Stimulated activated CD4-positive, alpha-beta T cell treated with anti-CD3 and anti-CD28 coated beads, Interleukin-12 subunit alpha, Interleukin-12 subunit beta, amount 100 ng/mL, for 48 hours (primary cell): ENCODE data around the gene METRNL.
"Not testable (repeated sequence)": the region's sequence is repeated elsewhere in the genome, so short reads cannot be mapped to it uniquely, and the experiment has no call there.

ENCODE experiments used
- DNase-seq, 3 donors: peaks; one replicate each; pipeline ENCODE4 v3.0.0-alpha.2; 2020; ENCODE audit warnings: low read depth in 2 of 3, low spot score in 1 of 3

METRNL gene

GRCh38 chr17:83118071-83118841 is 38.8 kb downstream of the METRNL start:
- no peak for DNase-seq

- no peak for DNase-seq
These were observed 40.8 kb downstream of the METRNL start for GRCh38 chr17:83119987-83120864.

GRCh38 chr17:83121473-83121872 is 42.1 kb downstream of the METRNL start:
- not testable (repeated sequence) for DNase-seq

DNA sequence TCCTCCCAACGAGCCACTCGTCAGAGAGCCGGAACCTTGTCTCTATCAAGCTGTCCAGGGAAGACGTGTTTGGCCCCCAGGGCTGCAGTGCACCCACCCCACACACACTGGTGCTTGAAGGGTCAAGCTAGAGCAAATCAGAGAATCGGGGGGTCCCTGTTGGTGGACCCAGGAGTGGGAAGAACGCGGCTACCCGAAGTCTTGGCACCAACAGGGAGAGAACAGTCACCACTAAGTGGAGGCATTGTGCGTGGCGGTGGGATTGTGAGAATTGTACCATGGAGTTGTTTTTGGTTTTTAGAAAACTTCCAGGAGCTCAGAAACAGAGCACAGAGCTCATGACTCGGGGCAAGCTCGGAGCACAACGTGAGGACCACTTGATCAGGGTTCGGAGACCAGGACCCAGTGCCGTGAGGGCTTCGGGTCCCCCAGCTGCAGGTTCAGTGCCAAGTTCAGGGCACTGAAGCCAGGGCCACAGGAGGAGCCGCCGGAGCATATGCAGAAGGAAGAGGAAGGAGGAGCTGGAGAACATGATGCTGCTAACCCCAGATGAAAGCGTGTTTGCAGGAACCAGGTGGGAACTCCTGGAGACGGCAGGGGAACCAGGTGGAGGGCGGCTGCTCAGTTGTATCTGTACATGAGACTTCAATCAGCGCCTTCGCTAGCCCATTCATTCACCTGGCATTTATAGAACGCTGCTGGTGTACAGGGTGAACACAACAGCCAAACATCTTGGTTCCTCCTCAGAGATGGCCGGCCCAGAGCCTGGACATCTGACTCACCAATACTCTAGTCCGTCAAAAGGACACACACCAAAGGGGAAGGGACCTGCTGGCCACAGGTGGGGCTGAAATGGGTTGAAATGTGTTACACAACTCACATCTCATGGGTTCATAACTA is 42.8 kb downstream of the METRNL start:
- DNase-seq = no peak

DNA sequence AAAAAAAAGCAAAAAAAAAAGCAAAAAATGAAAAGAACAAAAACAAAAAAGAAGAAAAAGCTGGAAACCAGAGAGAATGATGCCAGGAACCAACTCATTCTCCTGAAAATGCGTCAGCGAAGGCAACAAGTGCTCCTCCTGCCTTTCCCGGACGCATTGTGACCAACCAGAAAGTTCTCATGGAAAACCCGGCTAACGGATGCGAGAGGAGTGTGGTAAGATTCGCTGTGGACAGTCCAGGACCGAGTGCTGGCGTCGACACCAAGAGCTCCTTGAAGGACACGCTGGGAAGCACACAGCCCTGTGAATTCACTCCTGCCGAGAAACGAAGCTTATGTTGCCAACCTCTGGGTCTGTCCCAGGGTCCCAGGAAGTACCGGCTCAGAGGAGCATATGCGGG is 43.4 kb downstream of the METRNL start:
- DNase-seq = no peak

DNA sequence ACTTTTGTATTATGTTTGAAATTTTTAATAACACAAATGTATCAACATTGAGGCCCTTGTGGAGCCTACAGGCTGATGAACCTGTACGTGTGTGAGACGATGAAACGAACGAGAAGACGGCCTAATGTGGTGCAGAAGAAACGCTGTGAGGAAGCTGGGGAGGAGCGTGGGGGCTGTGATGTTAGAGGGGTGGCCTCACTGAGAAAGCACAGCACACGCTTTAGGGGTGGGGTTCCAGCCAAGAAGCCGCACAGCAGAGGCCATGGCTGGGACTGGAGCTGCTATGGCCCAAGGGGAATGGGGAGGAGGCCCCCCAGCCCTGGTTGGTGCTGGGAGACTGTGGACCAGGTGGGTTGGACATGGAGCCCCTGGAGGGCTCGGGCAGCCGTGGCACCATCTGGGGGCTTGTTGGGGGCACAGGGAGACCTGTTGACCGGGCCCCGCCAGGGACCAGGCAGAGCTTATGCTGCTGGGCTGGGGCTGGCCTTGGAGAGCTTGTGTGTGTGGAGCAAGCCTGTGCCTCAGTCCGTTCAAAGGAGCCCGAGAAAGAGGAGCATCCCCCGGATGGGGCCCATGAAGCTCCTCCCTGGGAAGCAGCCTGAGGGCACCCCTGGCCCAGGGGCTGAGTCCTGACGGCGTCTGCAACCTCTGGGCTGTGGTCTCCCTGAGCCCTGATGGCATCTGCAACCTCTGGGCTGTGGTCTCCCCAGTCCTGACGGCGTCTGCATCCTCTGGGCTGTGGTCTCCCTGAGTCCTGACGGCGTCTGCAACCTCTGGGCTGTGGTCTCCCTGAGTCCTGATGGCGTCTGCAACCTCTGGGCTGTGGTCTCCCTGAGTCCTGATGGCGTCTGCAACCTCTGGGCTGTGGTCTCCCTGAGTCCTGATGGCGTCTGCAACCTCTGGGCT is 44.7 kb downstream of the METRNL start:
- no peak for DNase-seq

DNA sequence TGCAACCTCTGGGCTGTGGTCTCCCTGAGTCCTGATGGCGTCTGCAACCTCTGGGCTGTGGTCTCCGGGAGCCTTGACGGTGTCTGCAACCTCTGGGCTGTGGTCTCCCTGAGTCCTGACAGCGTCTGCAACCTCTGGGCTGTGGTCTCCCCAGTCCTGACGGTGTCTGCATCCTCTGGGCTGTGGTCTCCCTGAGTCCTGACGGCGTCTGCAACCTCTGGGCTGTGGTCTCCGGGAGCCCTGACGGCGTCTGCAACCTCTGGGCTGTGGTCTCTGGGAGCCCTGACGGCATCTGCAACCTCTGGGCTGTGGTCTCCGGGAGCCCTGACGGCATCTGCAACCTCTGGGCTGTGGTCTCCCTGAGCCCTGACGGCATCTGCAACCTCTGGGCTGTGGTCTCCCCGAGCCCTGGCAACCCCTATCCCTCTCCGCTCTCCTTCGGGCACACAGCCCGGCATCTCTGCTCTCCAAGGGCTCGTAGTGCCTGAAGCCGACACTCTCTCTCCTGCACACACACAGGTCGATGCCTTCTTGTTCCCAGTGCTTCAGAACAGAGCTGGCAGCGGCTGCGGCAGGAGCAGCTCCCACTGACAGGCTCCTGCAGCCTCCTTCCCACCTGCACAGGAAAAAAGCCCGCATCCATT is 45.6 kb downstream of the METRNL start:
- no peak for DNase-seq

GRCh38 chr17:83125515-83126274 is 46.3 kb downstream of the METRNL start:
- no peak for DNase-seq

- DNase-seq = no peak
These were observed 46.9 kb downstream of the METRNL start for GRCh38 chr17:83126275-83126811.

- DNase-seq = no peak
These were observed 48.2 kb downstream of the METRNL start for GRCh38 chr17:83127431-83128160.

GRCh38 chr17:83128306-83129240 is 49.2 kb downstream of the METRNL start:
- DNase-seq = no peak

GRCh38 chr17:83129676-83130075 is 50.3 kb downstream of the METRNL start:
- DNase-seq = no peak

DNA sequence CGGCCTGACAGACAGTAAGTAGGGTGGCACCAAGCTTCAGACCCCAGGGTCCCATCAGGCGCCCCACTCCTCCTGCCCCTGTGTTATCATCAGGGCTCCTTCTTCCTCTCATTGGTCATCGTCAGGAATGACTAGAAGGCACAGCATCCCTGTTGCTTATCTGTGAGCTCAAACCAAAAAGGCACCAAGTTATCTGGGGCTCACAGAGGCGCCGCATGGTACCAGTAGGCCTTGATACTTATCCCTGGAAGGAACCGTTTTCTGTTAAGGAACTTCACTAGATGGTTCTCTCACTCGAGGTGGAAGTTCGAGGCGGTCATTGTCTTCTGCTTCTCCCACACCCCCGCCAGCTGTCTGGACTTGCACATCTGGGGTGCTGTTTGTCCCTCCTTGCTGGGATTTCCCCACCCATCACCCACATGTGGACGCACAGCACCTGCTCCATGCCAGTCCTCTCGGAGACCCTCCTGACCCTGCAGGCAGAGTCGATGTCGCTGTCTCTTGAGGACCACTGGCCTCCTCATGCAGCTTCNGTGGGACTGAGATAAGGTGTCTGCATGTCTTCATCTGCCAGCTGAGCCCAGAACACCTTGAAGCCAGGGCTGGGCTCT is 52.1 kb downstream of the METRNL start:
- DNase-seq = no peak

GRCh38 chr17:83132251-83133081 is 53.1 kb downstream of the METRNL start:
- no peak for DNase-seq

GRCh38 chr17:83133302-83134121 is 54.1 kb downstream of the METRNL start:
- DNase-seq = no peak
